B cell (primary cell): ENCODE measurements around the gene FAM222A. TPM values are rescaled to one million over a fixed set of nuclear protein-coding genes. Genes with fewer than 3 reads are reported as not detected.

Experiments
- ATAC-seq: fragments of 200-7000 bp; cut with Tn5 transposase; one replicate; pipeline ENCODE4 v1.10.0; 2021; ENCODE audit warnings: low read depth, mild to moderate bottlenecking, moderate number of reproducible peaks, moderate library complexity
- CTCF ChIA-PET: fragments of 350-600 bp; sonication (Branson Sonifier 250); formaldehyde crosslinking; loops from one replicate; lab custom pipeline; 2021; ENCODE audit warnings: antibody characterized with exemption, inconsistent platforms; lab: Charles Lee
- POLR2A ChIA-PET: fragments of 350-600 bp; sonication (Branson Sonifier 250); formaldehyde crosslinking; loops from one replicate; lab custom pipeline; 2021; ENCODE audit warnings: antibody characterized with exemption; lab: Charles Lee
- DNase-seq: peaks from one replicate; pipeline ENCODE4 v3.0.0; 2013
- H2AFZ ChIP-seq: 2 replicates; pipeline ENCODE4 v1.6.1; 2012; ENCODE audit warnings: mild to moderate bottlenecking, low read depth, low read length; ENCODE audit not compliant: insufficient read depth, poor library complexity, severe bottlenecking
- H3K27ac ChIP-seq, 2 donors: 1 replicate in 1 of 2; 2 replicates in 1 of 2; pipeline ENCODE4 v1.5.1; 2012 to 2013; ENCODE audit warnings: low read length in 2 of 2, mild to moderate bottlenecking in 2 of 2, moderate library complexity in 1 of 2
- H3K27me3 ChIP-seq, 4 experiments: fragments of 200-600 bp in 1 of 4; sonication (generic) in 1 of 4; replicated peaks in 1 of 4; 1 replicate in 2 of 4; 2 replicates in 2 of 4; pipeline versions ENCODE4 v1.6.1 to v1.7.0; 2013 to 2016; ENCODE audit warnings: low read length in 3 of 4, mild to moderate bottlenecking in 2 of 4, mixed read lengths in 1 of 4, moderate library complexity in 1 of 4; ENCODE audit not compliant: insufficient read depth in 4 of 4, control insufficient read depth in 3 of 4; ENCODE audit errors: control extremely low read depth in 1 of 4
- H3K36me3 ChIP-seq, 2 experiments: replicated peaks in 1 of 2; 1 replicate in 1 of 2; 2 replicates in 1 of 2; pipeline versions ENCODE4 v1.6.1 to v1.7.1; 2013; ENCODE audit warnings: low read length in 1 of 2; ENCODE audit not compliant: insufficient read depth in 2 of 2, control insufficient read depth in 1 of 2; ENCODE audit errors: control extremely low read depth in 1 of 2, extremely low read depth in 1 of 2
- H3K4me1 ChIP-seq, 2 donors: fragments of 200-600 bp in 1 of 2; sonication (generic) in 1 of 2; 1 replicate in 1 of 2; 2 replicates in 1 of 2; pipeline versions ENCODE4 v1.5.1 to v1.6.1; 2013 to 2017; ENCODE audit warnings: low read length in 2 of 2; ENCODE audit not compliant: control insufficient read depth in 2 of 2, insufficient read depth in 2 of 2
- H3K4me2 ChIP-seq: replicated peaks from 2 replicates; pipeline ENCODE3; 2012; ENCODE audit warnings: mild to moderate bottlenecking, low read depth, low read length; ENCODE audit not compliant: poor library complexity, severe bottlenecking
- H3K4me3 ChIP-seq, 5 experiments: fragments of 200-600 bp in 1 of 5; sonication (generic) in 1 of 5; 1 replicate in 3 of 5; 2 replicates in 2 of 5; pipeline versions ENCODE4 v1.5.1 to v1.7.0; 2011 to 2016; ENCODE audit warnings: low read length in 4 of 5, mild to moderate bottlenecking in 4 of 5, low read depth in 2 of 5, control low read depth in 1 of 5, moderate library complexity in 1 of 5; ENCODE audit not compliant: insufficient read depth in 1 of 5; ENCODE audit errors: control extremely low read depth in 1 of 5, extremely low read depth in 1 of 5
- H3K79me2 ChIP-seq: fragments of 200-600 bp; sonication (generic); one replicate; pipeline ENCODE4 v1.6.0; 2016; ENCODE audit warnings: low read length; ENCODE audit not compliant: control insufficient read depth, insufficient read depth
- H3K9ac ChIP-seq: fragments of 200-600 bp; sonication (generic); 2 replicates; pipeline ENCODE4 v1.6.1; 2017; ENCODE audit warnings: mild to moderate bottlenecking, low read length, moderate library complexity
- H3K9me3 ChIP-seq, 3 donors: one replicate each; pipeline versions ENCODE4 v1.6.1 to v1.7.1; 2013; ENCODE audit warnings: low read length in 2 of 3; ENCODE audit not compliant: control insufficient read depth in 2 of 3, insufficient read depth in 1 of 3; ENCODE audit errors: control extremely low read depth in 1 of 3
- H4K20me1 ChIP-seq: 2 replicates; pipeline ENCODE4 v1.6.0; 2012; ENCODE audit warnings: mild to moderate bottlenecking, low read length; ENCODE audit not compliant: insufficient read depth, control insufficient read depth, poor library complexity, severe bottlenecking
- H3K27ac Mint-ChIP-seq: one replicate; pipeline ENCODE4 v1.8.0; 2021; ENCODE audit warnings: mixed read lengths
- H3K27me3 Mint-ChIP-seq: one replicate; pipeline ENCODE4 v1.8.0; 2021; ENCODE audit warnings: mixed read lengths
- H3K4me1 Mint-ChIP-seq: one replicate; pipeline ENCODE4 v1.8.0; 2021; ENCODE audit warnings: mixed read lengths
- H3K4me3 Mint-ChIP-seq: one replicate; pipeline ENCODE4 v1.8.0; 2021; ENCODE audit warnings: mixed read lengths
- H3K9me3 Mint-ChIP-seq: one replicate; pipeline ENCODE4 v1.8.0; 2022; ENCODE audit warnings: mixed read lengths; ENCODE audit not compliant: insufficient read depth
- EZH2 ChIP-seq: IDR thresholded peaks from 2 replicates; pipeline ENCODE4 v1.6.1; 2012; ENCODE audit warnings: borderline replicate concordance, low read depth, mild to moderate bottlenecking, moderate library complexity, low read length; ENCODE audit not compliant: insufficient read depth, poor library complexity, severe bottlenecking
- WGBS: methylation state at CpG from one replicate; pipeline ENCODE4 v1.1.5; 2013; ENCODE audit warnings: missing lambda C conversion rate; ENCODE audit not compliant: insufficient coverage; 5-methylcytosine and 5-hydroxymethylcytosine counted together
- intact Hi-C: fragments of 100-400 bp; cut with micrococcal nuclease; formaldehyde crosslinking; loops from one replicate; pipeline ENCODE4 v1.10.0; 2022
- polyA plus RNA-seq: library from polyadenylated mRNA; depleted of rRNA; stranded (reverse); fragments of >200 nt; gene quantifications from 2 replicates; pipeline ENCODE4 v1.2.3, GENCODE V29; 2012
- total RNA-seq, 2 donors: library from RNA; stranded (reverse); fragments of 120-200 nt in 1 of 2; gene quantifications; 1 replicate in 1 of 2; 2 replicates in 1 of 2; pipeline versions ENCODE4 v1.2.3 to v1.2.4, GENCODE V29; 2013 to 2022
- TF ChIP-seq, protein P1 (sequence below): fragments of 200-600 bp; IDR thresholded peaks from one replicate; pipeline ENCODE4 v1.8.0; 2022; ENCODE audit warnings: antibody characterized with exemption, mild to moderate bottlenecking

Gene FAM222A
- total and polyA plus RNA-seq, 2 donors (not counting 1 experiment from before 2014, with no cell fraction given) = 0.49 to 4.6 TPM

DNA sequence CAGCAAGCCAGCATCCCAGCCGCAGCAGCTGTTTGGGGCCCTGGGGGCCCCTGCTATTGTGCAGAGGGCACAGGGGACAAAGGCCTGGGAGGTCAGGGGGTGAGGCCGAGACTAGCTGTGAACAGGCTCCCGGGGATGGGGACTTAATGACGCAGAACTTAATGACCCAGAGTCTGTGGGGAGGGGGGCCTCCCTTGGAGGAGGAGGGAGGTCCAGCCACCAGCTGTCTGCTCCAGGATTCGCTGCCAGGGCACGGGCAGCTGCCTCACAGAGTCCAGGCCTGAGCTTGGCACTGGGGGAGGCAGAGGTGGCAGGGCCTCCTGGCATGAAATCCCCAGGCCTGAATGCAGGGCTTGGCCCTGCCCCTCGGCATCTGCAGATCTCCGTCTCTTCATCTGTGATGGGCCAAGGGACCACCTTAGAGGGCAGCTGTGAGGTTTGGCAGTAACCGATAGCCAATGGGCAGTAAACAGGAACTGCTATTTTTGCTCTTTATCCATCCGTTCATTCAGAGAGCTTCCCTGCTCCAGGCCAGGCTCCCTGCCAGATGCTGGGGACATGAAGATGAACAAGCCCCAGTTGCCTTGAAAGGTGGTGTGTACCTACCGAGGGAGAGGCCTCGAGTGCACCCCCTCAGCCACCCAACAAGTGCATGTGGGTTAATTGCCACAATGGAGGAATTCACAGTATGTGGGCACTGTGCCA, 6.7 kb downstream of the FAM222A start:
- no peak overlapping the region for H3K9ac ChIP-seq
- H3K36me3 ChIP-seq = no peaks in the 10 kb centered on the region
- peaks cover 0 to 44% (median 15%) of the 10 kb centered on the region in 4 experiments for H3K27me3 ChIP-seq
- H3K27ac Mint-ChIP-seq = no peak overlapping the region
- CTCF ChIA-PET = interaction anchor here (0.8 kb wide), 1 partner anchor 123 kb away, joined by 3 read pairs; no protein-coding TSS in a partner anchor
- no peak overlapping the region for H3K4me3 ChIP-seq
- H3K4me1 Mint-ChIP-seq = peaks cover 3% of the 10 kb centered on the region
- intact Hi-C loops = no loop called here
- TF ChIP-seq EZH2 = no peak
- TF ChIP-seq, protein P1, sequence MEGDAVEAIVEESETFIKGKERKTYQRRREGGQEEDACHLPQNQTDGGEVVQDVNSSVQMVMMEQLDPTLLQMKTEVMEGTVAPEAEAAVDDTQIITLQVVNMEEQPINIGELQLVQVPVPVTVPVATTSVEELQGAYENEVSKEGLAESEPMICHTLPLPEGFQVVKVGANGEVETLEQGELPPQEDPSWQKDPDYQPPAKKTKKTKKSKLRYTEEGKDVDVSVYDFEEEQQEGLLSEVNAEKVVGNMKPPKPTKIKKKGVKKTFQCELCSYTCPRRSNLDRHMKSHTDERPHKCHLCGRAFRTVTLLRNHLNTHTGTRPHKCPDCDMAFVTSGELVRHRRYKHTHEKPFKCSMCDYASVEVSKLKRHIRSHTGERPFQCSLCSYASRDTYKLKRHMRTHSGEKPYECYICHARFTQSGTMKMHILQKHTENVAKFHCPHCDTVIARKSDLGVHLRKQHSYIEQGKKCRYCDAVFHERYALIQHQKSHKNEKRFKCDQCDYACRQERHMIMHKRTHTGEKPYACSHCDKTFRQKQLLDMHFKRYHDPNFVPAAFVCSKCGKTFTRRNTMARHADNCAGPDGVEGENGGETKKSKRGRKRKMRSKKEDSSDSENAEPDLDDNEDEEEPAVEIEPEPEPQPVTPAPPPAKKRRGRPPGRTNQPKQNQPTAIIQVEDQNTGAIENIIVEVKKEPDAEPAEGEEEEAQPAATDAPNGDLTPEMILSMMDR = no peak
- 90% methylated on average over 11 of the region's 12 CpGs for WGBS
- H3K4me2 ChIP-seq = no peak overlapping the region
- no peaks in the 10 kb centered on the region for H3K79me2 ChIP-seq
- no peak overlapping the region for H3K27ac ChIP-seq
- no peaks in the 10 kb centered on the region for H4K20me1 ChIP-seq
- no peak overlapping the region for H2AFZ ChIP-seq
- peaks cover 29% of the 10 kb centered on the region for H3K27me3 Mint-ChIP-seq
- peaks cover 3 to 8% of the 10 kb centered on the region in 2 donors for H3K4me1 ChIP-seq
- H3K9me3 Mint-ChIP-seq = no peaks in the 10 kb centered on the region
- POLR2A ChIA-PET = no interaction called here
- H3K4me3 Mint-ChIP-seq = no peak overlapping the region
- no peaks in the 10 kb centered on the region for H3K9me3 ChIP-seq
- ATAC-seq (no peak), DNase-seq (no peak)

DNA sequence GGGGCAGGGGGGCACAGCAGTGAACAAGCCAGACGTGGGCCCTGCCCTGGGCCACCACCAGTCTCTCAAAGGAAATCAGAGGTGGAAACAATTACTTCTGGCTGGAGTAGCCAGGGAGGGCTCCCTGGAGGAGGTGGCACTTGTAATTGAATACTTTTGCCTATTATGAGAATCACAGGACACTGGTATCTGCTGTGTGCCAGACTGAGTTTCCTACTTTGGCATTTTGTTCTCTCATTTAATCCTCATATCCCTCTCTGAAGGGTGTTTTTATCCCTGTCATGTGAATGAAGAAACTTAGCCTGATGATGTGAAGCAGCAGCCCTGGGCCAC, 7.2 kb downstream of the FAM222A start:
- intact Hi-C loops = no loop called here
- H3K27me3 ChIP-seq = peaks cover 0 to 39% (median 14%) of the 10 kb centered on the region in 4 experiments
- peaks cover 3 to 8% of the 10 kb centered on the region in 2 donors for H3K4me1 ChIP-seq
- peaks cover 2% of the 10 kb centered on the region for H3K4me1 Mint-ChIP-seq
- no peak overlapping the region for H2AFZ ChIP-seq
- ChIA-PET CTCF (interaction anchor here (0.8 kb wide), 1 partner anchor 123 kb away, joined by 3 read pairs; no protein-coding TSS in a partner anchor), POLR2A (no interaction called here)
- H3K9me3 ChIP-seq = no peaks in the 10 kb centered on the region
- H3K9me3 Mint-ChIP-seq = no peaks in the 10 kb centered on the region
- ATAC-seq = no peak
- no peak overlapping the region for H3K4me3 ChIP-seq
- no peak overlapping the region for H3K9ac ChIP-seq
- DNase-seq = no peak
- H3K27ac ChIP-seq = no peak overlapping the region
- H4K20me1 ChIP-seq = no peaks in the 10 kb centered on the region
- TF ChIP-seq EZH2 = no peak
- no peak overlapping the region for H3K4me3 Mint-ChIP-seq
- H3K27me3 Mint-ChIP-seq = peaks cover 29% of the 10 kb centered on the region
- H3K79me2 ChIP-seq = no peaks in the 10 kb centered on the region
- 46% methylated on average over 1 of the region's 1 CpG for WGBS
- no peak overlapping the region for H3K4me2 ChIP-seq
- no peaks in the 10 kb centered on the region for H3K36me3 ChIP-seq
- no peak overlapping the region for H3K27ac Mint-ChIP-seq
